ENCODE results near the gene TCHH.

GRCh38 chr1:152127673-152128072 is 12.4 kb upstream of the TCHH start:
- TF ChIP-seq EP300 (IDR thresholded peaks at IDR 0.05; ENCODE audit: low read depth in 2 of 2, low read length in 2 of 2) (no peak), EP300 (CRISPR knock-in tag; IDR thresholded peaks at IDR 0.05; ENCODE audit: borderline replicate concordance) (no peak), ZNF274 (CRISPR knock-in tag; IDR thresholded peaks at IDR 0.05) (no peak), CEBPB (IDR thresholded peaks at IDR 0.05; ENCODE audit: borderline replicate concordance, low read depth, low read length) (no peak), ZNF30 (CRISPR knock-in tag; IDR thresholded peaks at IDR 0.05) (no peak), SRSF1 (optimal IDR thresholded peaks at IDR 0.05; ENCODE audit: low read depth, low read length) (no peak), CTCF (CRISPR knock-in tag; IDR thresholded peaks at IDR 0.05) (no peak), GABPB1 (CRISPR knock-in tag; IDR thresholded peaks at IDR 0.05) (no peak), ZNF615 (CRISPR knock-in tag; IDR thresholded peaks at IDR 0.05; ENCODE audit: borderline replicate concordance) (no peak), ATF7-NPFF (CRISPR knock-in tag; IDR thresholded peaks at IDR 0.05; ENCODE audit: low read depth) (no peak)
